ENCODE results near the gene TMEM11. TPM values are rescaled to one million over a fixed set of nuclear protein-coding genes. Genes with fewer than 3 reads are reported as not detected.

Gene TMEM11
- total RNA-seq, 1 donor from 2014 or later = 31.9 TPM

Other genes with a start within 250 kb of the TMEM11 start
- gene USP22, start 171.2 kb downstream of the TMEM11 start, total RNA-seq = 139 TPM
- 22.4 TPM for gene DHRS7B, start 87.2 kb downstream of the TMEM11 start, total RNA-seq
- 19.1 TPM for gene NATD1, start 39.2 kb upstream of the TMEM11 start, total RNA-seq
- 30.8 TPM for gene MAP2K3, start 70.5 kb upstream of the TMEM11 start, total RNA-seq
- gene KCNJ12, start 162.2 kb upstream of the TMEM11 start, total RNA-seq = 12.2 TPM